Kidney epithelial cell (primary cell): ENCODE data around the gene CNTN5. TPM values are rescaled to one million over a fixed set of nuclear protein-coding genes. Genes with fewer than 3 reads are reported as not detected.

ENCODE experiments used
- DNase-seq: peaks from one replicate; pipeline ENCODE4 v3.0.0-alpha.2; 2010; ENCODE audit warnings: low read depth
- H3K27me3 ChIP-seq: 2 replicates; pipeline ENCODE4 v1.6.0; 2011; ENCODE audit warnings: low read length; ENCODE audit not compliant: control insufficient read depth, insufficient read depth
- H3K36me3 ChIP-seq: 2 replicates; pipeline ENCODE4 v1.5.1; 2011; ENCODE audit warnings: low read length; ENCODE audit not compliant: control insufficient read depth, insufficient read depth
- H3K4me3 ChIP-seq: 2 replicates; pipeline ENCODE4 v1.5.1; 2011; ENCODE audit warnings: low read depth, mild to moderate bottlenecking, control low read depth, low read length
- total RNA-seq: library from RNA; depleted of rRNA; stranded (reverse); fragments of >200 nt; gene quantifications from 2 replicates; pipeline ENCODE4 v1.2.3, GENCODE V29; 2015
- TF ChIP-seq, protein P1 (sequence below): IDR thresholded peaks from 2 replicates; pipeline ENCODE4 v1.5.1; 2011; ENCODE audit warnings: mild to moderate bottlenecking, moderate library complexity, low read length, control low read depth, inconsistent platforms; ENCODE audit not compliant: insufficient read depth, poor library complexity, severe bottlenecking

CNTN5 gene
- total RNA-seq, 1 donor from 2014 or later, result 0.29 TPM

DNA sequence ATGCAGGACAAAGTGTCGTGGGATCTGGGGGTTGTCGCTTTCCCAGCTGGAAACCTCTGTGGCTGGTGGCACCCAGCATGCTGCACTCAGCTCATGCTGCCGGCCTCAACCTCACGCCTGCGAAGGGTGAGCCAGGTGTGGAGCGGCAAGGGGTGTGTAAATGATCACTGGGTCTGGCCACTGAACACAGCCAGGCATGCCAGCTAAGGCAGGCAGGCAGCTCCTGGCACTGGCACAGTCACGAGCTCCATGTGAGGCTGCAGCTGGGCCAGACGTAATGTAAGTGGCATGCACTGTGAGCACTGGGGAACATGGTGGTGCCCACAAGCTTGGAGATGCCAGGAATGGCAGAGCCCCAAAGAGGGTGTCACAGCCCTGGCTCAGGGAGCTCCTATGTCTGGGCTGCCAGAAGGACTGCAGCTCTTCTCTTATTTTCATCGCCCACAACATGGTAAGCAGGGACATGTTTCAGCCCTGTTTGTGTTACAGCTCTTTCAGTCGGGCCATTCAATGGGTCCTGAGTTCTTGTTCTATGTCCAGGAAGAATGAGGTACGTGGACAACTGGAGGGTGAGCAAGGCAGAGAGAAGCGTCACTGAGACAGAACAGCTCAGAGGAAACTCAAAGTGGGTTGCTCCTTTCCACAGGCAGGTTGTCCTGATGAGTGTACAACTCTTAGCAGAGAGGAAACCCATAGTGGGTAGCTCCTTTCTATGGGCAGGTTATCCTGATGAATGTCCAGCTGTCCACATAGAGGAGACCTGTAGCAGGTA, 403.8 kb downstream of the CNTN5 start:
- TF ChIP-seq, protein P1, sequence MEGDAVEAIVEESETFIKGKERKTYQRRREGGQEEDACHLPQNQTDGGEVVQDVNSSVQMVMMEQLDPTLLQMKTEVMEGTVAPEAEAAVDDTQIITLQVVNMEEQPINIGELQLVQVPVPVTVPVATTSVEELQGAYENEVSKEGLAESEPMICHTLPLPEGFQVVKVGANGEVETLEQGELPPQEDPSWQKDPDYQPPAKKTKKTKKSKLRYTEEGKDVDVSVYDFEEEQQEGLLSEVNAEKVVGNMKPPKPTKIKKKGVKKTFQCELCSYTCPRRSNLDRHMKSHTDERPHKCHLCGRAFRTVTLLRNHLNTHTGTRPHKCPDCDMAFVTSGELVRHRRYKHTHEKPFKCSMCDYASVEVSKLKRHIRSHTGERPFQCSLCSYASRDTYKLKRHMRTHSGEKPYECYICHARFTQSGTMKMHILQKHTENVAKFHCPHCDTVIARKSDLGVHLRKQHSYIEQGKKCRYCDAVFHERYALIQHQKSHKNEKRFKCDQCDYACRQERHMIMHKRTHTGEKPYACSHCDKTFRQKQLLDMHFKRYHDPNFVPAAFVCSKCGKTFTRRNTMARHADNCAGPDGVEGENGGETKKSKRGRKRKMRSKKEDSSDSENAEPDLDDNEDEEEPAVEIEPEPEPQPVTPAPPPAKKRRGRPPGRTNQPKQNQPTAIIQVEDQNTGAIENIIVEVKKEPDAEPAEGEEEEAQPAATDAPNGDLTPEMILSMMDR, result no peak
- H3K36me3 ChIP-seq, result no peaks in the 10 kb centered on the region
- no peak for DNase-seq

GRCh38 chr11:99425596-99425995, 404.8 kb downstream of the CNTN5 start:
- H3K36me3 ChIP-seq, result no peaks in the 10 kb centered on the region
- TF ChIP-seq, protein P1, result no peak
- no peaks in the 10 kb centered on the region for H3K27me3 ChIP-seq
- no peak for DNase-seq
- no peak overlapping the region for H3K4me3 ChIP-seq

More for the DNA sequence above, 403.8 kb downstream of the CNTN5 start:
- Histone ChIP-seq H3K4me3 (no peak overlapping the region), H3K27me3 (no peaks in the 10 kb centered on the region)

DNA sequence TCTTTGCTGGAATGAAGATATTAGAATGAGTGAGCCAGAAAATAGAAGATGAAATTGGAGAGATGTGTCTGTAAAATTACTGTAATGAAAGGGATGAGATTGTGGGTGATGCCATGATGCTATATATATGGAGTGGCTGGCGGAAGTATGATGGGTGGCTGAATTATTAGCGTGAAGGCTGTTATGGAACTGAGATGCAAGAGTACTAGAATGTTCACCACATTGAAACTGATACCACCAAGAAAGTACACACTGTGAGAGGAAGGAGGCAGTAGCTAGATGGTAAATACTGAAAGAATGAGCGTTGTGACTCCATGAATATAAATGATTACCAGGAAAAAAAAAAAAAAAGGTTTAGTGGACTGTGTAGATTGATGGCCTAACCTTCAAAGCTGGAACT, 411.9 kb downstream of the CNTN5 start:
- no peak for DNase-seq
- Histone ChIP-seq H3K4me3 (no peak overlapping the region), H3K36me3 (no peaks in the 10 kb centered on the region), H3K27me3 (no peaks in the 10 kb centered on the region)
- TF ChIP-seq, protein P1, result no peak

DNA sequence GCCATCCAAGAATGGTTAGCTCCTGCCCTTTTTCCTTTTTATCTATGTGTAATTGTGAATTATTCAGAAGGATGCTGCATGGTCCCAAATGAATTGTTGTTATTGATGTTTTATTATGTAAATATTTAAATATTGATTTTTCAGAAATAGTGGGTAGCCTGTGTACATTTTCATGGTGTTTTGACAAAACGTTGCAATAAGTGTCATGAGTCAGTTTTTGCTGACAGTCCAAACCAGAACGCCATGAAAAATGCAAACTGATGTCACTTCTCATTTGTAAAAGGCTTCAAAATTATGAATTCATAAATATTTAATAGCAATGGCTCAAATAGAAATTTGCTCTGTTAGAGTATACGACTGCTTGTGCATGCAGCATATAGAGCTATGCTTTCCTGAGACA, 422.5 kb downstream of the CNTN5 start:
- H3K4me3 ChIP-seq, result no peak overlapping the region
- no peaks in the 10 kb centered on the region for H3K27me3 ChIP-seq
- TF ChIP-seq, protein P1, result no peak
- no peak for DNase-seq
- H3K36me3 ChIP-seq, result no peaks in the 10 kb centered on the region

DNA sequence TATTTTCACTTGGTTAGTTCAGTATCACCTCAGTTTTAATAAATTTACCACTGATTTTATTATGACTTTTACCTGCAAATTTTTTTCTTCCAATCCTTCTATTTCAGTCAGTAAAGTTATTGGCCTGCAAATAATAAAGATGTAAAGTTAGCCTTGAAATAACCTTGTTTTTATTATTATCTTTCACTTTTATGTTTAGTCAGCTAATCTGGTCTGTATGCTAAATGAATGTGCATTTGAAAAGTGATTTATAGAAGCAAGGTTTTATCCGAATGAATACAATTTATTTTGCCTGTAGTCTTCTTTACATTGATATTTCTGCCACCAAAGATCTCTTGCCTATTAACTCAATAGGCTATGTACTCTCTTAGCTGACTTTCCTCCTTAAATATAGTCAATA, 425.7 kb downstream of the CNTN5 start:
- TF ChIP-seq, protein P1, result no peak
- Histone ChIP-seq H3K4me3 (no peak overlapping the region), H3K27me3 (no peaks in the 10 kb centered on the region), H3K36me3 (no peaks in the 10 kb centered on the region)
- DNase-seq, result no peak

- Histone ChIP-seq H3K36me3 (no peaks in the 10 kb centered on the region), H3K4me3 (no peak overlapping the region), H3K27me3 (no peaks in the 10 kb centered on the region)
- TF ChIP-seq, protein P1, result no peak
- no peak for DNase-seq
Observed at GRCh38 chr11:99449345-99449744, 428.6 kb downstream of the CNTN5 start.
